ENCODE measurements around the gene FOXR1.

Gene FOXR1

GRCh38 chr11:118939953-118940598 lies 31.5 kb upstream of the FOXR1 start:
- Histone ChIP-seq H4K20me1 (ENCODE audit: control insufficient read depth, insufficient read depth, low read depth, low read length) (no peaks in the 10 kb centered on the region), H3K4me2 (ENCODE audit: low read length) (peak overlapping the region; percentile 59), H3K79me2 (ENCODE audit: control insufficient read depth, low read length) (no peaks in the 10 kb centered on the region), H3K4me1 (ENCODE audit: control insufficient read depth, low read length) (peaks cover 52% of the 10 kb centered on the region), H3K4me3 (ENCODE audit: low read length) (peak overlapping the region; percentile 24), H3F3A (ENCODE audit: control insufficient read depth, insufficient read depth) (peaks cover 6% of the 10 kb centered on the region; the same call in 1 of the 2 replicates), H3K27me3 (ENCODE audit: control insufficient read depth, low read length) (no peaks in the 10 kb centered on the region), H3K36me3 (ENCODE audit: control insufficient read depth, low read length) (no peaks in the 10 kb centered on the region), H3K27ac (ENCODE audit: low read depth, low read length) (no peak overlapping the region), H3K9me2 (replicated peaks; ENCODE audit: control insufficient read depth, low read length) (no peaks in the 10 kb centered on the region), H3K9me3 (ENCODE audit: control insufficient read depth, insufficient read depth, low read length) (no peaks in the 10 kb centered on the region)
- TF ChIP-seq CTCF (IDR thresholded peaks at IDR 0.05; ENCODE audit: low read depth, low read length, poor library complexity, severe bottlenecking) (no peak), EZH2phosphoT487 (IDR thresholded peaks at IDR 0.05; ENCODE audit: borderline replicate concordance, low read length) (no peak)

GRCh38 chr11:118947091-118947490 lies 24.5 kb upstream of the FOXR1 start:
- Histone ChIP-seq H3K79me2 (ENCODE audit: control insufficient read depth, low read length) (no peaks in the 10 kb centered on the region), H3K9me2 (replicated peaks; ENCODE audit: control insufficient read depth, low read length) (no peaks in the 10 kb centered on the region), H3K9me3 (ENCODE audit: control insufficient read depth, insufficient read depth, low read length) (no peaks in the 10 kb centered on the region), H3F3A (ENCODE audit: control insufficient read depth, insufficient read depth) (no peaks in the 10 kb centered on the region), H3K4me3 (ENCODE audit: low read length) (no peak overlapping the region), H3K36me3 (ENCODE audit: control insufficient read depth, low read length) (no peaks in the 10 kb centered on the region), H3K27ac (ENCODE audit: low read depth, low read length) (no peak overlapping the region), H3K4me1 (ENCODE audit: control insufficient read depth, low read length) (peaks cover 8% of the 10 kb centered on the region), H3K27me3 (ENCODE audit: control insufficient read depth, low read length) (0 out of 2 replicates have a peak, but pooled peaks cover 9% of the 10 kb centered on the region), H4K20me1 (ENCODE audit: control insufficient read depth, insufficient read depth, low read depth, low read length) (no peaks in the 10 kb centered on the region), H3K4me2 (ENCODE audit: low read length) (no peak overlapping the region)
- no peak for TF ChIP-seq EZH2phosphoT487 (IDR thresholded peaks at IDR 0.05; ENCODE audit: borderline replicate concordance, low read length)
- no peak for TF ChIP-seq CTCF (IDR thresholded peaks at IDR 0.05; ENCODE audit: low read depth, low read length, poor library complexity, severe bottlenecking)

GRCh38 chr11:118948000-118948399 lies 23.6 kb upstream of the FOXR1 start:
- Histone ChIP-seq H3K4me3 (ENCODE audit: low read length) (no peak overlapping the region), H3F3A (ENCODE audit: control insufficient read depth, insufficient read depth) (no peaks in the 10 kb centered on the region), H3K4me2 (ENCODE audit: low read length) (no peak overlapping the region), H3K79me2 (ENCODE audit: control insufficient read depth, low read length) (no peaks in the 10 kb centered on the region), H3K27ac (ENCODE audit: low read depth, low read length) (no peak overlapping the region), H3K27me3 (ENCODE audit: control insufficient read depth, low read length) (peaks cover 13% of the 10 kb centered on the region), H3K9me3 (ENCODE audit: control insufficient read depth, insufficient read depth, low read length) (no peaks in the 10 kb centered on the region), H3K4me1 (ENCODE audit: control insufficient read depth, low read length) (peaks cover 8% of the 10 kb centered on the region), H4K20me1 (ENCODE audit: control insufficient read depth, insufficient read depth, low read depth, low read length) (no peaks in the 10 kb centered on the region), H3K36me3 (ENCODE audit: control insufficient read depth, low read length) (no peaks in the 10 kb centered on the region), H3K9me2 (replicated peaks; ENCODE audit: control insufficient read depth, low read length) (no peaks in the 10 kb centered on the region)
- TF ChIP-seq EZH2phosphoT487 (IDR thresholded peaks at IDR 0.05; ENCODE audit: borderline replicate concordance, low read length) (no peak), CTCF (IDR thresholded peaks at IDR 0.05; ENCODE audit: low read depth, low read length, poor library complexity, severe bottlenecking) (no peak)
